CD8-positive, alpha-beta memory T cell (primary cell): ENCODE measurements around the gene BRI3BP. TPM values are rescaled to one million over a fixed set of nuclear protein-coding genes. Genes with fewer than 3 reads are reported as not detected.

Source experiments
- CTCF ChIA-PET: fragments of 350-600 bp; sonication (Branson Sonifier 250); formaldehyde crosslinking; loops from one replicate; lab custom pipeline; 2021; ENCODE audit warnings: antibody characterized with exemption; lab: Charles Lee
- POLR2A ChIA-PET: fragments of 350-600 bp; sonication (Branson Sonifier 250); formaldehyde crosslinking; loops from one replicate; lab custom pipeline; 2021; ENCODE audit warnings: antibody characterized with exemption; lab: Charles Lee
- DNase-seq, 5 donors: peaks; one replicate each; pipeline versions ENCODE4 v3.0.0 to v3.0.0-alpha.2; 2020 to 2022; ENCODE audit warnings: mixed read lengths in 1 of 5
- H3K27ac ChIP-seq: one replicate; pipeline ENCODE4 v1.7.0; 2013; ENCODE audit warnings: low read depth, mild to moderate bottlenecking, low read length, moderate library complexity
- H3K27me3 ChIP-seq: 2 replicates; pipeline ENCODE4 v1.7.0; 2013; ENCODE audit warnings: low read length, mild to moderate bottlenecking; ENCODE audit not compliant: insufficient read depth, poor library complexity, severe bottlenecking
- H3K36me3 ChIP-seq: 2 replicates; pipeline ENCODE4 v1.7.0; 2013; ENCODE audit warnings: mild to moderate bottlenecking, low read length, moderate library complexity; ENCODE audit not compliant: insufficient read depth
- H3K4me1 ChIP-seq: 2 replicates; pipeline ENCODE4 v1.7.0; 2013; ENCODE audit warnings: mild to moderate bottlenecking, low read length, moderate library complexity; ENCODE audit not compliant: insufficient read depth
- H3K4me3 ChIP-seq: 2 replicates; pipeline ENCODE4 v1.7.0; 2013; ENCODE audit warnings: mild to moderate bottlenecking, low read length
- H3K9me3 ChIP-seq: 2 replicates; pipeline ENCODE4 v1.7.0; 2013; ENCODE audit warnings: mild to moderate bottlenecking, low read length
- H3K27ac Mint-ChIP-seq, 8 donors: one replicate each; pipeline ENCODE4 v1.8.0; 2020 to 2021; ENCODE audit warnings: mixed read lengths in 8 of 8, mild to moderate bottlenecking in 6 of 8, inconsistent platforms in 3 of 8, moderate library complexity in 3 of 8
- H3K27me3 Mint-ChIP-seq, 2 donors: one replicate each; pipeline ENCODE4 v1.8.0; 2020 to 2021; ENCODE audit warnings: mixed read lengths in 2 of 2, mild to moderate bottlenecking in 1 of 2, moderate library complexity in 1 of 2
- H3K36me3 Mint-ChIP-seq, 3 donors: one replicate each; pipeline ENCODE4 v1.8.0; 2020 to 2021; ENCODE audit warnings: mixed read lengths in 3 of 3, inconsistent platforms in 1 of 3, mild to moderate bottlenecking in 1 of 3
- H3K4me1 Mint-ChIP-seq, 3 donors: one replicate each; pipeline ENCODE4 v1.8.0; 2020 to 2021; ENCODE audit warnings: mixed read lengths in 3 of 3, inconsistent platforms in 1 of 3, mild to moderate bottlenecking in 1 of 3
- H3K4me3 Mint-ChIP-seq, 7 donors: one replicate each; pipeline ENCODE4 v1.8.0; 2020 to 2021; ENCODE audit warnings: mixed read lengths in 7 of 7, mild to moderate bottlenecking in 6 of 7, moderate library complexity in 4 of 7, inconsistent platforms in 2 of 7
- H3K9me3 Mint-ChIP-seq, 5 donors: one replicate each; pipeline ENCODE4 v1.8.0; 2020 to 2022; ENCODE audit warnings: mixed read lengths in 5 of 5, mild to moderate bottlenecking in 3 of 5, moderate library complexity in 2 of 5, inconsistent platforms in 1 of 5
- polyA plus RNA-seq: library from polyadenylated mRNA; unstranded; fragments of 300-500 nt; fragmentation: Illumina TruSeq; gene quantifications from one replicate; pipeline ENCODE4 v1.2.3, GENCODE V29; 2021
- total RNA-seq, 2 experiments: library from RNA; stranded (reverse); gene quantifications; one replicate each; pipeline ENCODE4 v1.2.3, GENCODE V29; 2021

Gene BRI3BP
- total and polyA plus RNA-seq, 3 experiments from 2014 or later, result 4.0 to 36.5 (median 35.6) TPM

- Histone ChIP-seq H3K9me3 (no peaks in the 10 kb centered on the region), H3K4me3 (no peak overlapping the region), H3K27me3 (no peaks in the 10 kb centered on the region), H3K4me1 (no peaks in the 10 kb centered on the region), H3K36me3 (peaks cover 11% of the 10 kb centered on the region), H3K27ac (no peak overlapping the region)
- POLR2A ChIA-PET, result no interaction called here
- DNase-seq, result no peak
- H3K36me3 Mint-ChIP-seq, result peaks cover 4 to 84% (median 16%) of the 10 kb centered on the region in 3 donors
- H3K4me1 Mint-ChIP-seq, result no peaks in the 10 kb centered on the region
- H3K27ac Mint-ChIP-seq, result no peak overlapping the region
- H3K27me3 Mint-ChIP-seq, result no peaks in the 10 kb centered on the region
- no peaks in the 10 kb centered on the region for H3K9me3 Mint-ChIP-seq
- CTCF ChIA-PET, result no interaction called here
- H3K4me3 Mint-ChIP-seq, result no peak overlapping the region
Observed at GRCh38 chr12:124964836-124965462, 28.5 kb upstream of the BRI3BP start.

- POLR2A ChIA-PET, result no interaction called here
- Histone ChIP-seq H3K36me3 (peaks cover 15% of the 10 kb centered on the region), H3K4me3 (no peak overlapping the region), H3K4me1 (no peaks in the 10 kb centered on the region), H3K9me3 (no peaks in the 10 kb centered on the region), H3K27ac (no peak overlapping the region), H3K27me3 (no peaks in the 10 kb centered on the region)
- no peaks in the 10 kb centered on the region for H3K9me3 Mint-ChIP-seq
- CTCF ChIA-PET, result no interaction called here
- H3K4me3 Mint-ChIP-seq, result no peak overlapping the region
- H3K4me1 Mint-ChIP-seq, result no peaks in the 10 kb centered on the region
- peak overlapping the region in 1 of 8 donors; percentile 61 for H3K27ac Mint-ChIP-seq
- H3K27me3 Mint-ChIP-seq, result no peaks in the 10 kb centered on the region
- peaks cover 8 to 83% (median 15%) of the 10 kb centered on the region in 3 donors for H3K36me3 Mint-ChIP-seq
- DNase-seq, result no peak
Observed at GRCh38 chr12:124967016-124967739, 26.3 kb upstream of the BRI3BP start.

DNA sequence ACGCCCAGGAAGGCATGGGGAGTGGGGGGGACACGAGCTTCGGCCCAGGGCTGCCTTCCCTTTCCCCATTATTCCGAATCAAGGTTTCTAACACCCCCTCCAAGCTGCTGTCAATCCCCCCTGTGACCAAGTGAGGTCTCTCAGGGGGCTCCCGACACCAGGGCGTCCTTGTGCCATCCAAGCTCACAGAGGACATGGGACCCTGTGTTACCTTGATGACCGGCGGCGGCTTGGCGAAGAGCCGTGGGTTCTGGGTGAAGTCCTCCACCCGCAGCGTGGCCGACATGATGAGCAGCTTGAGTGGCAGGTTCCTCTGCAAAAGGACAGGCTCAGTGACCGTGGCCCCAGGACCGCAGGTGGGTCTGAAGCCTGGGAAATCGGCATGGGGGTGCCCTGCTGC lies 24.8 kb upstream of the BRI3BP start:
- Mint-ChIP-seq H3K9me3 (no peaks in the 10 kb centered on the region), H3K27me3 (no peaks in the 10 kb centered on the region), H3K27ac (no peak overlapping the region), H3K4me1 (no peaks in the 10 kb centered on the region), H3K36me3 (peaks cover 5 to 83% (median 10%) of the 10 kb centered on the region in 3 donors), H3K4me3 (no peak overlapping the region)
- ChIA-PET POLR2A (no interaction called here), CTCF (no interaction called here)
- Histone ChIP-seq H3K27me3 (no peaks in the 10 kb centered on the region), H3K27ac (no peak overlapping the region), H3K9me3 (no peaks in the 10 kb centered on the region), H3K4me1 (no peaks in the 10 kb centered on the region), H3K4me3 (no peak overlapping the region), H3K36me3 (peaks cover 10% of the 10 kb centered on the region)
- DNase-seq, result no peak

GRCh38 chr12:124970647-124971402 lies 22.6 kb upstream of the BRI3BP start:
- Mint-ChIP-seq H3K4me1 (no peaks in the 10 kb centered on the region), H3K36me3 (peaks cover 5 to 81% (median 5%) of the 10 kb centered on the region in 3 donors), H3K4me3 (no peak overlapping the region), H3K27me3 (no peaks in the 10 kb centered on the region), H3K9me3 (no peaks in the 10 kb centered on the region), H3K27ac (peak overlapping the region in 1 of 8 donors; percentile 69)
- Histone ChIP-seq H3K9me3 (no peaks in the 10 kb centered on the region), H3K4me3 (no peak overlapping the region), H3K27ac (no peak overlapping the region), H3K36me3 (peaks cover 18% of the 10 kb centered on the region), H3K4me1 (no peaks in the 10 kb centered on the region), H3K27me3 (no peaks in the 10 kb centered on the region)
- ChIA-PET POLR2A (interaction anchor here (0.5 kb wide), 1 partner anchor 26 kb away, joined by 3 read pairs; no protein-coding TSS in a partner anchor), CTCF (no interaction called here)
- no peak for DNase-seq

DNA sequence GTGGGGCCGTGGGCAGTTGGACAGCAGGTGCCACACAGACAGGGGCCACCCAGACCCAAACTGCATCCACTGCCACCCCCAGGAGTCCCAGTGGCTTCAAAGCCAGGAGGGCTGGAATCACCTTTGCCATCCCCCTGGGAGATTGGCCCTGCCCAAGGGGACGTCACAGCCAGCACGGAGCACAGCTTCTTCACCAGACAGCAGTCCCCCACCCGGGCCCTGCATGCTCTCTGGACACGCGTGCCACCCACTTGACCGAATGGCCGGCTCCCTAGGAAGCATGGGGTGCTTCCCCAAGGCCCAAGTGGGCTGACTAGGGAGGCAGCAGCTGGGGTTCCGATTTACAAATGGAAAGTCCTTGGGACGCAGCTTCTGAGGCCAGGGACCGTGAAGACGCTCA lies 21.8 kb upstream of the BRI3BP start:
- H3K27me3 Mint-ChIP-seq, result no peaks in the 10 kb centered on the region
- Histone ChIP-seq H3K4me3 (no peak overlapping the region), H3K36me3 (peaks cover 23% of the 10 kb centered on the region), H3K27ac (no peak overlapping the region), H3K4me1 (no peaks in the 10 kb centered on the region), H3K9me3 (no peaks in the 10 kb centered on the region), H3K27me3 (no peaks in the 10 kb centered on the region)
- no peak overlapping the region for H3K27ac Mint-ChIP-seq
- no peak for DNase-seq
- ChIA-PET POLR2A (no interaction called here), CTCF (interaction anchor here (1.0 kb wide), 1 partner anchor 65 kb away, joined by 3 read pairs; no protein-coding TSS in a partner anchor)
- H3K4me1 Mint-ChIP-seq, result no peaks in the 10 kb centered on the region
- H3K36me3 Mint-ChIP-seq, result peaks cover 5 to 78% (median 5%) of the 10 kb centered on the region in 3 donors
- H3K9me3 Mint-ChIP-seq, result no peaks in the 10 kb centered on the region
- H3K4me3 Mint-ChIP-seq, result no peak overlapping the region

GRCh38 chr12:124972211-124972610 lies 21.2 kb upstream of the BRI3BP start:
- no peaks in the 10 kb centered on the region for H3K27me3 ChIP-seq
- ChIA-PET CTCF (interaction anchor here (1.0 kb wide), 1 partner anchor 65 kb away, joined by 3 read pairs; no protein-coding TSS in a partner anchor), POLR2A (no interaction called here)
- H3K4me3 ChIP-seq, result no peak overlapping the region
- no peak for DNase-seq
- no peak overlapping the region for H3K27ac ChIP-seq
- Mint-ChIP-seq H3K4me1 (no peaks in the 10 kb centered on the region), H3K36me3 (peaks cover 4 to 76% (median 5%) of the 10 kb centered on the region in 3 donors), H3K9me3 (no peaks in the 10 kb centered on the region), H3K27me3 (no peaks in the 10 kb centered on the region), H3K27ac (no peak overlapping the region), H3K4me3 (no peak overlapping the region)
- H3K36me3 ChIP-seq, result peaks cover 26% of the 10 kb centered on the region
- H3K9me3 ChIP-seq, result no peaks in the 10 kb centered on the region
- no peaks in the 10 kb centered on the region for H3K4me1 ChIP-seq

DNA sequence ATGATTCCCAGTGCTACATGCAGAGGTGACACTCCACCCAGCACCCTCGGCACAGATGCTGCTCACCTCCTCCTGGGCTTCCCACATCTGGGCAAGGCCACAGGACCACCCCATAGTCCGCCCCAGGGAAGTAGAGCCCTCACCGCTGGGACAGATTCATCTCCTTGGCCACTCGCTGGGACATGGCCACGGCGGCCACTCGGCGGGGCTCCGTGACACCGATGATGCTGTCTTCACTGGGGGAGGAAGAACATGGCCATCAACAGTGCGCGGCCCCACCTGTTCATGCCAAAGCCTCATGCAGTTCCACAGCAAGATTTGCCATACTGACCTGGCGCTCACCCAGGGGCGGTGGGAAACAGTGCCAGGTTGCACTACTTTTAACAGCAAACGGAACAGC lies 18.2 kb upstream of the BRI3BP start:
- no peaks in the 10 kb centered on the region for H3K4me1 Mint-ChIP-seq
- no peak for DNase-seq
- H3K36me3 Mint-ChIP-seq, result peaks cover 2 to 73% (median 8%) of the 10 kb centered on the region in 3 donors
- Histone ChIP-seq H3K9me3 (no peaks in the 10 kb centered on the region), H3K27ac (no peak overlapping the region), H3K27me3 (no peaks in the 10 kb centered on the region), H3K36me3 (peaks cover 36% of the 10 kb centered on the region), H3K4me3 (no peak overlapping the region), H3K4me1 (no peaks in the 10 kb centered on the region)
- H3K27me3 Mint-ChIP-seq, result no peaks in the 10 kb centered on the region
- H3K27ac Mint-ChIP-seq, result no peak overlapping the region
- no peak overlapping the region for H3K4me3 Mint-ChIP-seq
- CTCF ChIA-PET, result no interaction called here
- no peaks in the 10 kb centered on the region for H3K9me3 Mint-ChIP-seq
- POLR2A ChIA-PET, result no interaction called here

DNA sequence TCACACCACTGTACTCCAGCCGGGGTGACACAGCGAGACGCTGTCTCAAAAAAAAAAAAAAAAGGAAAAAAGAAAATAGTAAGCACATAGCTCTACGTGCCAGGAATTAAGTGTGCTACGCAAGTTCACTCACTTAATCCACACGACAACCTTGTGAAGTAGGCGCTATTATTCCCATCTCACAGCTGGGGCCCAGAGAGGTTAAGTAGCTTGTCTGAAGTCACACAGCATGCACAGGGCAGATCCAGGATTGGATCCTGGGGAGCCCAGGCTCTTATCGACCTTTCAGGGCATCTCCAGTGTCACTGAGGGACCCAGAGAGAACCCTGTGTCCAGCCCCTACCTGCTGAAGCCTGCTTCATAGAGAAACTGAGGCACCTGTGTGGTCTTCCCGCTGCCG lies 16.4 kb upstream of the BRI3BP start:
- ChIA-PET POLR2A (no interaction called here), CTCF (no interaction called here)
- H3K27me3 Mint-ChIP-seq, result no peaks in the 10 kb centered on the region
- no peaks in the 10 kb centered on the region for H3K9me3 Mint-ChIP-seq
- peaks cover 35% of the 10 kb centered on the region for H3K36me3 ChIP-seq
- no peaks in the 10 kb centered on the region for H3K4me1 Mint-ChIP-seq
- no peak overlapping the region for H3K27ac ChIP-seq
- H3K27ac Mint-ChIP-seq, result no peak overlapping the region
- H3K36me3 Mint-ChIP-seq, result peaks cover 0 to 70% (median 13%) of the 10 kb centered on the region in 3 donors
- H3K27me3 ChIP-seq, result no peaks in the 10 kb centered on the region
- H3K4me3 Mint-ChIP-seq, result no peak overlapping the region
- H3K4me3 ChIP-seq, result no peak overlapping the region
- no peaks in the 10 kb centered on the region for H3K9me3 ChIP-seq
- no peak for DNase-seq
- H3K4me1 ChIP-seq, result no peaks in the 10 kb centered on the region
